Raji (cell line): Measurements from ENCODE around the gene RTN4.

ENCODE experiments used
- POLR2A ChIP-seq: IDR thresholded peaks from 2 replicates; pipeline ENCODE4 v1.6.1; 2011; ENCODE audit warnings: low read depth, low read length, control low read depth; ENCODE audit not compliant: insufficient read depth

The RTN4 gene

DNA sequence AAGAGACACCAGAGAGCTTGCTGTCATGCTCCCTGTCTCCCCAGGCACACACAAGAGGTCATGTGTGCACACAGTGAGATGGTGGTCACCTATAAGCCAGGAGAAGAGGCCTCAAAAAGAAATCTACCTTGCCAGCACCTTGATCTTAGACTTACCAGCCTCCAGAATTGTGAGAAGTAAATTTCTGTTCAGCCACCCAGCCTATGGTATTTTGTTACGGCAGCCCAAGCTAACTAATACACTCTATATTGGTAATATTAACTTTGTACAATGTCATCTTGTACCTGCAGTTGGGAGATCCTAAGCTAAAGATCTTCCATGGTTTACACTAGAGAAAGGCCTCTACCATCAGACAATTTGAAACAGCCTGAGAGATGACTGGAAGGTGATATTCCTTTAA, 21.2 kb downstream of the RTN4 start:
- TF ChIP-seq POLR2A = no peak

DNA sequence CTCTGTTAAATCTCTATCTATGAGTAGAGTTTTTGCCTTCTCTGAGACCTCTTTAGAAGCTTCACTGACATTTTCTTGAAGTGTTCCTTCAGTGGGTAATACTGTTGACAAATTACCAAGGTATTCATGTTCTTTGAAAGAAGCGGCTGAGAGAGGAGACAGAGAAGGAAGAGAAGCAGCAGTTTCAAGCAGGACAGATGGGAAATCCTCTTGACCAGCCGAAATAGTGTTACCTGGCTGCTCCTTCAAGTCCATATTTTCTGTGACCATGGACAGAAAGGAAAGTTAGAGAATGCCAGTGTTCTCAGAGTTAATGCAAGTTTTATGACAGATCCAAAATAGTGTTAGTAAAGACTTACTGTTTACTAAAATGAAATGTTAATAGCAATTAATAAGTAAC, 23.0 kb downstream of the RTN4 start:
- TF ChIP-seq POLR2A = no peak

DNA sequence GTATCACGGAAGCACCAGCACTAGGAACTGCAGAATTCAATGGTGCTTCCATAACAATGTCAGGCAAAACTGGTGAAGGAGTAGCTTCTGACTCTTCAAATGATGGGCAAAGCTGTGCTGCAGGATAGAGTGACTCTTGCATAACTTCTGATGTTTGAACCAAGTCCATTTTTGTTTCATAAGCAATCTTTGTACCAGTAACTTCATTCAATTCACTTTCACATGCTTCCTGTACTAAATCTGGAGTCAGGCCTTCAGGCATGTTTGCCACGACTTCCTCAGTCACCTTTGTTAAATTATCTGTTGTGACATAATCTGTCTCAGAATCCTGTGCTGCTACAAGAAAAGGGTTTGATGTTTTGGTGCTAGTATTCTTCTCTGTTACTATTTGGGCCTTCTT, 24.0 kb downstream of the RTN4 start:
- TF ChIP-seq POLR2A = no peak

DNA sequence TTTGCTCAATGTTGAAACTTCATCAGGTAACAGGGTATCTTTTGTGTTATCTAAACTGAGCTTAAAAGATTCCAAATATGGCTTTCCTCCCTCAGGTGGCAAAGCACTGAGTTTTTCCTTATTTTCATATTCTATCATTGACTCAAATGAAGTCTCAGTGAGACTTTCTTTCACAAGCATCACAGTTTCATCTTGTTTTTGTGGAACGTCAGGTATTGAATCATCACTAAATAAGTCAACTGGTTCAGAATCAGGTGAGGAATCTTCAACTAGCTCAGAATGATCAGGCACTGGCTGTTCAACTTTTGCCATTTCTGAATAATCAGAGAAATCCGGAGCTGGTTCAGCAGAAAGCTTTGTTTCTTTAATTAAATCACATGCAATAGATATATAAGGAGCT, 24.6 kb downstream of the RTN4 start:
- TF ChIP-seq POLR2A = no peak

DNA sequence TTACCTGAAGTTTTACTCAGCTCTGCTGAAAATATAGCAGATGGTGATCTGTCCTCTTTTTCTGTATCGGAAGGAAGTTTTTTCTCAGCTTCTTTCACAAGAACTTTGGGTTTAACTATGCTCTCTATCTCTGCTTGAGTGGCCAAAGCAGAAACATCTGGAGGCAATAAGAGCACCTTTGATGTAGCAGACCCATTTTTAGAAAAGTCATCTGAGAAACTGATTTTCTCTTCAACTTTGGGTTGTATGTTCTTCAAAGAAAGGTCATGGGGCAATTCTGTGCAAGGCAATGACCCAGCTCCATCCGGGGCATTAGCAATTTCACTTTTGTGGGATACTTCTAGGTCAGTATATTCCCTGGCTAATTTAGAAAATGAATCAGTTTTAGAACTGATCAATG, 25.2 kb downstream of the RTN4 start:
- no peak for TF ChIP-seq POLR2A

DNA sequence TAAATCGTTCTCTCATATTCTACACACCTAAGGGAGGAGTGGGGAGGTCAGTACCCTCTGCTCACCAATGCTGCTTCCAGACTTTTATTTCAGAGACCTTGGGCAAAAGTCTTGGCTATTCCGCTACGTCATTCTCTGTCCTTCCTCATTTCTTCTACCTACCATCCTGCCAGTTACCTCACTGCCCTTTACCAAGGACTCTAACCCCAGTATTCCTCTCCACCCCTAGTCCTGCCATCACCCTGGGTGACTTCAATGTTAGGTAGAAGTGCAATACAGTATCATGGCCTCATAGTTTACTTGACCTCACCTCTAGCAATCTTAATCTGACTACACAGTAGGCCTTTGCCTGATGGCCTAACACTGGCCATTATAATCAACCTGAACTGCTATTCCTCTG, 27.8 kb downstream of the RTN4 start:
- no peak for TF ChIP-seq POLR2A

DNA sequence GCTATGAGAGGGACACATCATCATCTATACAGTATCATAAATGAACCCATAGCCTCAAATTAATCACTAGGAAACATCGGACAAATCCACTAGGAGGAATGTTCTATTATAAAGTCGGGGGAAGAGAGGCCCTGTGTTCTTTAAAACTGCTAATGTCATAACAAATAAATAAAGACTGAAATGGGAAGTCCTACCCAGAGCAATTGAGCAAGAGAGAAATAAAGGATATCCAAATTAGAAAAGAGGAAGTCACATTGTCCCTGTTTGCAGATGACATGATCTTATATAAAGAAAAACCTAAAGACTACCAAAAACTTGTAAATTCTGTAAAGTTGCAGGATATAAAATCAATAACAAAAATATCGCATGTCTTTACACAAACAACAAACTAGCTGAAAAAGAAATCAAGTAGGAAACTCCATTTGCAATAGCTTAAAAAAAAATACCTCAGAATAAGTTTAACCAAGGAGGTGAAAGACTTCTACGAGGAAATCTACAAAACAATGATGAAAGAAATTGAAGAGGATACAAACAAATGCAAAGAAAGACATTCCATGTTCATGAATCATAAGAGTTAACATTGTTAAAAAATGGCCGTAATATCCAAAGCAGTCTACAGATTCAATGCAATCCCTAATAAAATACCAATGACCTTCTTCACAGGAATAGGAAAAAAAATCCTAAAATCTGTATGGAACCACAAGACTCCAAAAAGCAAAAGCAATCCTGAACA, 30.6 kb downstream of the RTN4 start:
- no peak for TF ChIP-seq POLR2A

DNA sequence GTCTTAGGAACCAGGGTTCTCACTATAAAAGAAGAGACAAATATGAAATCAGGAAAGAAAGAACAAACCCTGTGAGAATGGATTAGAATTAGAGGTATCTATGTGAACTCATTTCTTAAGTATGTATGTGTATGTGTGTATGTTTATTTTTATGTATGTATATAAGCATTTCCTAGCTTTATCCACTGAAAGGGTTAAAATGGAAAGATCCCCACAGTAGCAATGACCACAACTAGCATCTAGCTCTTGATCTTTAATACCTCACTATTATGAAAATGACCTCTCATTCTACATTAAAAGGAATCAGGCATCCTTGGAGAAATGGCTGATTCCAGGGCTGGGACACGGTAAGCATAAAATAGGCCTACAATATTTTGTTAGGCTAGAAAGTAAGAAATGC, 31.6 kb downstream of the RTN4 start:
- TF ChIP-seq POLR2A = no peak

DNA sequence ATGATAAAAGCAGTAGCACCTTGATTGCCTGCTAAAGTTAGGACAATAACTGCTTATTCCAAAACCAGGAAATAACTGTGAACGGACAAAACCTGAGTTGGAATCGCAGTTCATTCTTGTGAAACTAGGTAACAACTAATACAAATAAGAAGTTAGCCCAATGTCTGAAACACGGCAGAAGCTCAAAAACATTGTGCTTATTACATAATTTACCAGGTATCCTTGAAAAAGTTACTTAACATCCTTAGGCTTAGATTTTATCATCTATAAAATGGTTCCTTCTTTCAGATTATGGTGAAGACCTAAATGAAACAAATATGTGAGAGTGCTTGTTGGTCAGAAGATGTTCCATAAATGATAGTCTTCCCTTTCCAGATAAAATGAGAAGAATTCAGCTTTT, 32.4 kb downstream of the RTN4 start:
- TF ChIP-seq POLR2A = no peak

DNA sequence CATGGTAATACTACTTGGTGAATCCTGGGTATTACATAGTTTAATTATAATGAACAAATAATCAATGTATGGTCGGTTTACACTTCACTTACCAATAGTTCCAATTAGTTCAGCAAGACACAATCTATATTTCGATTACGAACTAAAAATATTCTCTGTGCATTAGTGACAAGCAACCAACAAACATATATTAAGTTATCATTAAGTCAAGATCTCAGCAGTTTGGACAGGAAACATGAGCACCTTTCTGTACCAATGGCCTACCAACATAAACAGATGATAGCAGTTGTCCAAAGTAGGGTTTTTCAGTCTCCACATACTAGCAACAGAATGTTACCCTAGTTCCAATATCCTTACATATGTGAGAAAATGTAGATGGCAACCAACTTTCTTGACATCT, 32.8 kb downstream of the RTN4 start:
- TF ChIP-seq POLR2A = no peak

DNA sequence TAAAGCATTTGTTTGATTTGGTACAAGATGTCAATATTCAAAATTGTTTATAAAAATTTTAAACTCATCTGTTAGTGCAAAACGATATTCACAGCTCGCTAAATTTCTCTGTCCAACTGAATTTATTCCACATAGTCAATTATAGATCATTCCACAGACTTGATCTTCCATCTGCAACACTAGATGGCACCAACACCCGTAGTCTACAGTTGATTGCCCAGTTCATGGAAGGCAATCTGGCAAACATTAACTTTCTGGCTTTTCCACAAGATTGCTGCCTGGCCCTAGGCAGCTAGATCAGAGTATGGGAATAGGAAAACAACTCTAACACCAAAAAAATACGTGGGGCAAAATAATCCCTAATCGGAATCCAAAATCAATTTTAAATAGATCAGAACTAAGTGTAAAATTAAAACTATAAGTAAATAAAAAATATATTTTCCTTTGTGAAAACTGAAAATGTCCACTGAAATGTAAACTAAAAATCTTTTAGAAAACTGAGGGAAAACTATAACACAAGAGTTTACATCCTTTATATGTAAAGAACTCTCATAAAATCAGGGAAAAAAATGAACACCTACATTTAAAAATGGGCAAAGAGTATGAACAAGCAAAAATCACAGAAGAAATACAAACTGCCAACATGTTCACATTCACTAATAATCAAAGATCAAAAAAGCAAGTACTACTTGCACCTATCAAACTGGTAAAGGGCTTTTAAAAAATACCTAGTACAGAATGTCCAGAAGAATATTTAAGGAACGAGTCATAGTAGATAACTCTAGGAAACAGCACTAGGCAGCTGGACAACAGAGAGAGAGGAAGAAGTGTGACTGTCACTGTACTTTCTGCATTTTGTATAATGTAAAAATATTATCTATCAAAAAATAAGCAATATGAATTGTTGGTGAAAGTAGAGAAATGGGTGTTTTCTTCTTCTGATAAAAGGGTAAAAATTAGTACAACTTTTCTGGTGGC, 35.0 kb downstream of the RTN4 start:
- no peak for TF ChIP-seq POLR2A

DNA sequence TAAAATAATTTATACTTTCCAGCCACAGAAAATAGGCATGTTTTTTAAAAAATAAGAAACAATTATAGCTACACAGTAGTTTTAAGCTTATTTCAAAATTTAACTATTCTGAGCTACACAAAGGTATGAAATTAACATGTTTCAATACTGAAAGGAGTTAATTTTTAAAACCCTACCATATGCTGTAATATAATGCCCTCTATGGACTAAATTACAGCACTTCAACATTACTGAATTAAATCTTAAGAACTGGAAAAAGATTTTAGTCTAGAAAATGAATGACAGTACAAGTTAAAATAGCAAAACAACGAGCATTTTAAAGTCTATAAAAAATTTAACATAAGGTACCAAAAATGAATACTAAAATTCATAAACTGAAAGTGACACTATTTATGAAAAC, 36.3 kb downstream of the RTN4 start:
- no peak for TF ChIP-seq POLR2A

DNA sequence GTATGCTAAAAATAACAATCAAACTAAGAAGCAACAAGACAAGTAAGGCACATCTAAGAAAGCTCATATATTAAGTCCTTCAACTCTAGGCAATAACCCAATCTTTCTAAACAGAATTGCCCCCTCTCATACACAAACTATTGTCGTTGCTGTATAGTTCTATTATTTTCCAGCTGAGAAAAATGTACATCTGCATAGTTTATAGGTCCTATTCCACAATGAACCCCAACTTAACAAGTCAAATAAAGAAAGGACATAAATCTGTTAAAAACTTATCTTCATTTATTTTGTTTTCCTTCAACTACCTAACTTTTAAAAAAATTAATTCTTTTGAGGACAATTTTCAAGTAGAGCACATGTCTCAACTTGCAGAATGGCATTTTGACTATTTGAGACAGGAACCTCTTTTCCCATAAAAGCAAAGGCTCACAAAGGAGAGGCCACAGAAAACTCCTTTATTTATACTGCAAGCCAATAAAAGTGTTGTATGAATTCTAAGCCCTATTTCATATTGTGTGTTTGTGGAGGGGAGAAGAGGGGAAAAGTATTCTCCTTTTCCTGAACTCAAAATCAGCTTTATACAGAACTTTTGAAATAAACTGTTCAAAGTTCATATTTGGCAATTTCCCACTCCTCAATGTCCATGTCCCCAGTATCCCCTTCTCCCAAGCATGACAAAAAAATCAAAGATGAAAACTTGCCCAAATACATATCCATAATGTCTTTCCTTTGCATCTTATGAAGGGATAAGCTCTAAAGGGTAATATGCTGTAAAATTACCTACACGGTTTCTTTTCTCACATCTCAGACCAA, 37.4 kb downstream of the RTN4 start:
- TF ChIP-seq POLR2A = no peak

DNA sequence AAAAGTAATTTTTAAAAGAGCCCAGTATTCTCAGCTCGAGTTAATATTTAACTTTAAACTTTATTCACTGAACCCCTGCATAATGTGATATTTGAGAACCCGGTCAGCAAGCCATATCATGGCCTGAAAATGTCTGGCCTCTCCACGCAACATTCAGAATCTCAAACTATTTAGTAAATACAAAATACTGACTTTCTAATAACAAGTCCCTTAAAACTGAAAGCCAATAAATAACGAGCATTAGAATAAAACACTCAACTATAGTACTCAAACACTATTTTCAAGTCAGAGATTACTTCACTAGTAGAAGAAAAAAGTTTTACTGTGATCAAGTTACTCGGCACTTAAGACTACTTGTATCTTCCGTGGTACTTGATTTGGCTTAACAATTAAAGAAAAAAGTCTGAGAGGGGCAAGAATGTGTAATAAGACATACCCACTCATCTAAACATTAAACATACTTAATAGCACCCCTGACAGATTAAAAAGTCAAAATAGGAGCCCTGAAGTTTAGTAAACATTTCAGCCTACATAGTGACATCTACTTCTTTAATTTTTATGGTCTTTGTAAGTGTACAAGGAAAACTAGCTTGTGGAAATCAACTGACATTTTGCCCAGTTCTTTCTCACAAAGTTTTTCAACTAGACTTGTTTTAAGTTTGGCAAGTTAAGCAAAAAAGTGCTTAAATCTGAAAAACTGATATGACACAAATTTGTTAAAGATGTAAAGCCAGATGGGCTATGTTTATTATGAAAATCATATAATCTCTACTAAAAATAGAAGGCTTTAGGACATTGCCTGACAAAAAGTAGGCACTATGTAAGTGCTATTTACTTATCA, 38.2 kb downstream of the RTN4 start:
- no peak for TF ChIP-seq POLR2A
